Measurements from ENCODE around the gene COG2. TPM values are rescaled to one million over a fixed set of nuclear protein-coding genes. Genes with fewer than 3 reads are reported as not detected.

Gene COG2
- total RNA-seq, 1 donor from 2014 or later, result 34.0 TPM

- Mint-ChIP-seq H3K4me3 (no peak overlapping the region), H3K4me1 (ENCODE audit: unreplicated experiment) (peaks cover 10% of the 10 kb centered on the region), H3K27me3 (no peaks in the 10 kb centered on the region), H3K36me3 (no peaks in the 10 kb centered on the region), H3K27ac (no peak overlapping the region), H3K9me3 (no peaks in the 10 kb centered on the region)
- TF ChIP-seq CTCF (conservative IDR thresholded peaks at IDR 0.05), result no peak
- no peak for DNase-seq (ENCODE audit: extremely low spot score, unreplicated experiment)
Measured at GRCh38 chr1:230701895-230702768, 59.9 kb downstream of the COG2 start.

- H3K9me3 Mint-ChIP-seq, result no peaks in the 10 kb centered on the region
- no peaks in the 10 kb centered on the region for H3K27me3 Mint-ChIP-seq
- no peak for DNase-seq (ENCODE audit: extremely low spot score, unreplicated experiment)
- no peak for TF ChIP-seq CTCF (conservative IDR thresholded peaks at IDR 0.05)
- no peak overlapping the region for H3K4me3 Mint-ChIP-seq
- H3K4me1 Mint-ChIP-seq (ENCODE audit: unreplicated experiment), result peaks cover 14% of the 10 kb centered on the region
- H3K36me3 Mint-ChIP-seq, result no peaks in the 10 kb centered on the region
- no peak overlapping the region for H3K27ac Mint-ChIP-seq
Measured at GRCh38 chr1:230702934-230703678, 60.8 kb downstream of the COG2 start.

- no peak overlapping the region for H3K27ac Mint-ChIP-seq
- H3K4me1 Mint-ChIP-seq (ENCODE audit: unreplicated experiment), result peaks cover 20% of the 10 kb centered on the region
- no peaks in the 10 kb centered on the region for H3K9me3 Mint-ChIP-seq
- H3K27me3 Mint-ChIP-seq, result peaks cover 3% of the 10 kb centered on the region
- H3K36me3 Mint-ChIP-seq, result no peaks in the 10 kb centered on the region
- DNase-seq (ENCODE audit: extremely low spot score, unreplicated experiment), result no peak
- TF ChIP-seq CTCF (conservative IDR thresholded peaks at IDR 0.05), result no peak
- H3K4me3 Mint-ChIP-seq, result no peak overlapping the region
Measured at GRCh38 chr1:230703679-230704385, 61.6 kb downstream of the COG2 start.

- no peak for TF ChIP-seq CTCF (conservative IDR thresholded peaks at IDR 0.05)
- Mint-ChIP-seq H3K27ac (no peak overlapping the region), H3K36me3 (no peaks in the 10 kb centered on the region), H3K27me3 (peaks cover 3% of the 10 kb centered on the region), H3K4me3 (no peak overlapping the region), H3K9me3 (no peaks in the 10 kb centered on the region), H3K4me1 (ENCODE audit: unreplicated experiment) (peaks cover 22% of the 10 kb centered on the region)
- no peak for DNase-seq (ENCODE audit: extremely low spot score, unreplicated experiment)
Measured at GRCh38 chr1:230704830-230705229, 62.5 kb downstream of the COG2 start.

- peaks cover 22% of the 10 kb centered on the region for H3K4me1 Mint-ChIP-seq (ENCODE audit: unreplicated experiment)
- no peak overlapping the region for H3K4me3 Mint-ChIP-seq
- no peaks in the 10 kb centered on the region for H3K9me3 Mint-ChIP-seq
Measured at GRCh38 chr1:230705289-230706019, 63.2 kb downstream of the COG2 start.

More at GRCh38 chr1:230705289-230706019, 63.2 kb downstream of the COG2 start:
- no peak for TF ChIP-seq CTCF (conservative IDR thresholded peaks at IDR 0.05)
- no peak for DNase-seq (ENCODE audit: extremely low spot score, unreplicated experiment)
- Mint-ChIP-seq H3K27me3 (peaks cover 3% of the 10 kb centered on the region), H3K27ac (no peak overlapping the region), H3K36me3 (no peaks in the 10 kb centered on the region)

Data from type B pancreatic cell (in vitro differentiated cells).